GM18507 (cell line): Measurements from ENCODE around the gene BNC2.
"Not testable (repeated sequence)": the region's sequence is repeated elsewhere in the genome, so short reads cannot be mapped to it uniquely, and the experiment has no call there.

Experiments
- DNase-seq: peaks from one replicate; pipeline ENCODE4 v3.0.0; 2011; ENCODE audit warnings: low read depth; ENCODE audit not compliant: insufficient read length; ENCODE audit errors: extremely low spot score
- FAIRE-seq: peaks from 2 replicates; lab custom pipeline; 2011; peaks lifted over from hg19 to GRCh38; lab: Jason Lieb, UNC

The BNC2 gene

GRCh38 chr9:16499892-16500291, 370.6 kb downstream of the BNC2 start:
- FAIRE-seq: no peak

GRCh38 chr9:16496908-16497307, 373.6 kb downstream of the BNC2 start:
- no peak for FAIRE-seq
- DNase-seq: no peak

More at GRCh38 chr9:16499892-16500291, 370.6 kb downstream of the BNC2 start:
- no peak for DNase-seq

GRCh38 chr9:16487915-16488314, 382.6 kb downstream of the BNC2 start:
- DNase-seq (no peak), FAIRE-seq (no peak)

GRCh38 chr9:16485575-16486321, 384.7 kb downstream of the BNC2 start:
- FAIRE-seq: no peak
- DNase-seq: no peak

- FAIRE-seq: no peak
- no peak for DNase-seq
These were observed 385.3 kb downstream of the BNC2 start for GRCh38 chr9:16485160-16485559.

- FAIRE-seq (no peak), DNase-seq (no peak)
These were observed 385.7 kb downstream of the BNC2 start for GRCh38 chr9:16484744-16485143.

- no peak for DNase-seq
- no peak for FAIRE-seq
These were observed 386.3 kb downstream of the BNC2 start for GRCh38 chr9:16484180-16484579.

GRCh38 chr9:16482764-16483163, 387.7 kb downstream of the BNC2 start:
- no peak for DNase-seq
- no peak for FAIRE-seq

GRCh38 chr9:16480584-16480983, 389.9 kb downstream of the BNC2 start:
- FAIRE-seq, DNase-seq: not testable (repeated sequence)

GRCh38 chr9:16475996-16476395, 394.5 kb downstream of the BNC2 start:
- DNase-seq (no peak), FAIRE-seq (no peak)

- FAIRE-seq: no peak
- no peak for DNase-seq
These were observed 395.2 kb downstream of the BNC2 start for GRCh38 chr9:16475257-16475656.

- no peak for FAIRE-seq
- DNase-seq: no peak
These were observed 401.3 kb downstream of the BNC2 start for GRCh38 chr9:16469184-16469583.

- DNase-seq: no peak
These were observed 408.6 kb downstream of the BNC2 start for GRCh38 chr9:16461851-16462250.

GRCh38 chr9:16461137-16461840, 409.2 kb downstream of the BNC2 start:
- no peak for DNase-seq
- FAIRE-seq: no peak

More at GRCh38 chr9:16461851-16462250, 408.6 kb downstream of the BNC2 start:
- no peak for FAIRE-seq

GRCh38 chr9:16460696-16461095, 409.8 kb downstream of the BNC2 start:
- FAIRE-seq: no peak
- no peak for DNase-seq

- no peak for DNase-seq
- FAIRE-seq: no peak
These were observed 410.9 kb downstream of the BNC2 start for GRCh38 chr9:16459421-16460148.

- no peak for DNase-seq
- no peak for FAIRE-seq
These were observed 411.6 kb downstream of the BNC2 start for GRCh38 chr9:16458696-16459420.

- FAIRE-seq: no peak
- no peak for DNase-seq
These were observed 414.6 kb downstream of the BNC2 start for GRCh38 chr9:16455842-16456241.

- FAIRE-seq (no peak), DNase-seq (no peak)
These were observed 417.1 kb downstream of the BNC2 start for GRCh38 chr9:16453390-16453789.

GRCh38 chr9:16450578-16450977, 419.9 kb downstream of the BNC2 start:
- no peak for DNase-seq

More at GRCh38 chr9:16450578-16450977, 419.9 kb downstream of the BNC2 start:
- no peak for FAIRE-seq
